ENCODE results near the gene GPR142. TPM values are rescaled to one million over a fixed set of nuclear protein-coding genes. Genes with fewer than 3 reads are reported as not detected.

The GPR142 gene
- total and polyA plus RNA-seq, 2 donors = 0.23 TPM; not detected in 1

- no peak for DNase-seq (ENCODE audit: extremely low spot score)
- no peaks in the 10 kb centered on the region for H3K4me1 ChIP-seq (ENCODE audit: insufficient read depth)
- WGBS = 71% methylated on average over 10 of the region's 10 CpGs
Observed at GRCh38 chr17:74353446-74354060, 13.8 kb upstream of the GPR142 start.

GRCh38 chr17:74354123-74354522, 13.2 kb upstream of the GPR142 start:
- Histone ChIP-seq H3K4me3 (ENCODE audit: low read depth, low read length) (no peak overlapping the region), H3K36me3 (ENCODE audit: insufficient read depth) (no peaks in the 10 kb centered on the region), H3K4me1 (ENCODE audit: insufficient read depth) (no peaks in the 10 kb centered on the region), H3K27ac (ENCODE audit: low read depth) (no peak overlapping the region)
- WGBS = 9% methylated on average over 29 of the region's 29 CpGs
- DNase-seq (ENCODE audit: extremely low spot score) = no peak

More at GRCh38 chr17:74353446-74354060, 13.8 kb upstream of the GPR142 start:
- Histone ChIP-seq H3K36me3 (ENCODE audit: insufficient read depth) (no peaks in the 10 kb centered on the region), H3K4me3 (ENCODE audit: low read depth, low read length) (no peak overlapping the region), H3K27ac (ENCODE audit: low read depth) (no peak overlapping the region)

- H3K4me3 ChIP-seq (ENCODE audit: low read depth, low read length) = no peak overlapping the region
- DNase-seq (ENCODE audit: extremely low spot score) = no peak
- no peaks in the 10 kb centered on the region for H3K36me3 ChIP-seq (ENCODE audit: insufficient read depth)
- 86% methylated on average over 10 of the region's 10 CpGs for WGBS
- H3K4me1 ChIP-seq (ENCODE audit: insufficient read depth) = no peaks in the 10 kb centered on the region
- H3K27ac ChIP-seq (ENCODE audit: low read depth) = no peak overlapping the region
Observed at GRCh38 chr17:74354561-74354960, 12.7 kb upstream of the GPR142 start.

GRCh38 chr17:74355065-74355464, 12.2 kb upstream of the GPR142 start:
- Histone ChIP-seq H3K4me1 (ENCODE audit: insufficient read depth) (no peaks in the 10 kb centered on the region), H3K36me3 (ENCODE audit: insufficient read depth) (no peaks in the 10 kb centered on the region), H3K4me3 (ENCODE audit: low read depth, low read length) (no peak overlapping the region), H3K27ac (ENCODE audit: low read depth) (no peak overlapping the region)
- DNase-seq (ENCODE audit: extremely low spot score) = no peak
- 82% methylated on average over 8 of the region's 8 CpGs for WGBS

- H3K4me1 ChIP-seq (ENCODE audit: insufficient read depth) = no peaks in the 10 kb centered on the region
- H3K36me3 ChIP-seq (ENCODE audit: insufficient read depth) = no peaks in the 10 kb centered on the region
- WGBS = 2% methylated on average over 105 of the region's 105 CpGs
- H3K27ac ChIP-seq (ENCODE audit: low read depth) = no peak overlapping the region
- no peak for DNase-seq (ENCODE audit: extremely low spot score)
- H3K4me3 ChIP-seq (ENCODE audit: low read depth, low read length) = peak overlapping the region; percentile 2
Observed at GRCh38 chr17:74356646-74357465, 10.4 kb upstream of the GPR142 start.

GRCh38 chr17:74357466-74357809, 9.9 kb upstream of the GPR142 start:
- H3K4me1 ChIP-seq (ENCODE audit: insufficient read depth) = no peaks in the 10 kb centered on the region
- H3K4me3 ChIP-seq (ENCODE audit: low read depth, low read length) = no peak overlapping the region
- no peak for DNase-seq (ENCODE audit: extremely low spot score)
- H3K36me3 ChIP-seq (ENCODE audit: insufficient read depth) = no peaks in the 10 kb centered on the region
- no peak overlapping the region for H3K27ac ChIP-seq (ENCODE audit: low read depth)
- 24% methylated on average over 32 of the region's 32 CpGs for WGBS

- 80% methylated on average over 9 of the region's 9 CpGs for WGBS
- no peak for DNase-seq (ENCODE audit: extremely low spot score)
- Histone ChIP-seq H3K4me1 (ENCODE audit: insufficient read depth) (no peaks in the 10 kb centered on the region), H3K4me3 (ENCODE audit: low read depth, low read length) (no peak overlapping the region), H3K27ac (ENCODE audit: low read depth) (no peak overlapping the region), H3K36me3 (ENCODE audit: insufficient read depth) (no peaks in the 10 kb centered on the region)
Observed at GRCh38 chr17:74358697-74359096, 8.6 kb upstream of the GPR142 start.

- WGBS = 95% methylated on average over 22 of the region's 22 CpGs
Observed at GRCh38 chr17:74359916-74360315, 7.4 kb upstream of the GPR142 start.

GRCh38 chr17:74360899-74361229, 6.4 kb upstream of the GPR142 start:
- no peaks in the 10 kb centered on the region for H3K36me3 ChIP-seq (ENCODE audit: insufficient read depth)

More at GRCh38 chr17:74359916-74360315, 7.4 kb upstream of the GPR142 start:
- Histone ChIP-seq H3K4me1 (ENCODE audit: insufficient read depth) (no peaks in the 10 kb centered on the region), H3K36me3 (ENCODE audit: insufficient read depth) (no peaks in the 10 kb centered on the region), H3K27ac (ENCODE audit: low read depth) (no peak overlapping the region), H3K4me3 (ENCODE audit: low read depth, low read length) (no peak overlapping the region)
- no peak for DNase-seq (ENCODE audit: extremely low spot score)

GRCh38 chr17:74361230-74362068, 5.9 kb upstream of the GPR142 start, which contains the start of gene BTBD17:
BTBD17 (minus strand) TSS chr17:74361868; CDS start chr17:74361819, 49 bp downstream.
- no peaks in the 10 kb centered on the region for H3K4me1 ChIP-seq (ENCODE audit: insufficient read depth)
- DNase-seq (ENCODE audit: extremely low spot score) = no peak
- H3K4me3 ChIP-seq (ENCODE audit: low read depth, low read length) = no peak within 1 kb of the TSS
- H3K27ac ChIP-seq (ENCODE audit: low read depth) = no peak within 1 kb of the TSS
- WGBS = 16% methylated on average over 28 of the region's 28 CpGs
- H3K36me3 ChIP-seq (ENCODE audit: insufficient read depth) = no peaks in the 10 kb centered on the region

More at GRCh38 chr17:74360899-74361229, 6.4 kb upstream of the GPR142 start:
- DNase-seq (ENCODE audit: extremely low spot score) = no peak
- H3K4me3 ChIP-seq (ENCODE audit: low read depth, low read length) = no peak overlapping the region
- no peaks in the 10 kb centered on the region for H3K4me1 ChIP-seq (ENCODE audit: insufficient read depth)
- 50% methylated on average over 7 of the region's 7 CpGs for WGBS
- H3K27ac ChIP-seq (ENCODE audit: low read depth) = no peak overlapping the region

GRCh38 chr17:74362069-74362405, 5.3 kb upstream of the GPR142 start:
- no peaks in the 10 kb centered on the region for H3K36me3 ChIP-seq (ENCODE audit: insufficient read depth)
- no peak for DNase-seq (ENCODE audit: extremely low spot score)
- 11% methylated on average over 9 of the region's 9 CpGs for WGBS

GRCh38 chr17:74362810-74363498, 4.4 kb upstream of the GPR142 start:
- 63% methylated on average over 14 of the region's 14 CpGs for WGBS
- Histone ChIP-seq H3K36me3 (ENCODE audit: insufficient read depth) (no peaks in the 10 kb centered on the region), H3K4me3 (ENCODE audit: low read depth, low read length) (no peak overlapping the region), H3K27ac (ENCODE audit: low read depth) (no peak overlapping the region), H3K4me1 (ENCODE audit: insufficient read depth) (no peaks in the 10 kb centered on the region)
- no peak for DNase-seq (ENCODE audit: extremely low spot score)

More at GRCh38 chr17:74362069-74362405, 5.3 kb upstream of the GPR142 start:
- H3K27ac ChIP-seq (ENCODE audit: low read depth) = no peak overlapping the region
- no peak overlapping the region for H3K4me3 ChIP-seq (ENCODE audit: low read depth, low read length)
- H3K4me1 ChIP-seq (ENCODE audit: insufficient read depth) = no peaks in the 10 kb centered on the region

GRCh38 chr17:74368341-74369081, 1.2 kb downstream of the GPR142 start:
- 24% methylated on average over 14 of the region's 14 CpGs for WGBS
- DNase-seq (ENCODE audit: extremely low spot score) = no peak

More at GRCh38 chr17:74368341-74369081, 1.2 kb downstream of the GPR142 start:
- no peaks in the 10 kb centered on the region for H3K4me1 ChIP-seq (ENCODE audit: insufficient read depth)
- H3K4me3 ChIP-seq (ENCODE audit: low read depth, low read length) = no peak overlapping the region
- no peak overlapping the region for H3K27ac ChIP-seq (ENCODE audit: low read depth)
- H3K36me3 ChIP-seq (ENCODE audit: insufficient read depth) = no peaks in the 10 kb centered on the region
